ENCODE data around the gene PCK2. TPM values are rescaled to one million over a fixed set of nuclear protein-coding genes. Genes with fewer than 3 reads are reported as not detected.

The PCK2 gene
- total RNA-seq, 1 donor from 2014 or later: 18.7 TPM

Small RNA genes lying within 50 kb of the gene (microRNA-seq; reads per million reads assigned to microRNA genes)
- gene MIR7703 (ENCODE audit: borderline number of aligned reads, borderline replicate concordance): not detected

Other genes starting within 250 kb of the PCK2 start
- 21.4 TPM for gene DHRS4, start 140.5 kb upstream of the PCK2 start, total RNA-seq
- gene DHRS4L2, start 105.4 kb upstream of the PCK2 start, total RNA-seq: 16.7 TPM
- 1.2 TPM for gene CARMIL3, start 42.3 kb upstream of the PCK2 start, total RNA-seq
- gene CPNE6, start 22.7 kb upstream of the PCK2 start, total RNA-seq: not detected
- gene DCAF11, start 20.5 kb downstream of the PCK2 start, total RNA-seq: 75.6 TPM
- gene NRL, start 20.6 kb downstream of the PCK2 start, total RNA-seq: 1.2 TPM
- gene FITM1, start 36.3 kb downstream of the PCK2 start, total RNA-seq: not detected
- 118 TPM for gene PSME1, start 41.9 kb downstream of the PCK2 start, total RNA-seq
- gene EMC9, start 47.3 kb downstream of the PCK2 start, total RNA-seq: 23.8 TPM
- 131 TPM for gene PSME2, start 52.3 kb downstream of the PCK2 start, total RNA-seq
- 87.9 TPM for gene RNF31, start 53.2 kb downstream of the PCK2 start, total RNA-seq
- gene IRF9, start 67.0 kb downstream of the PCK2 start, total RNA-seq: 55.0 TPM
- gene REC8, start 77.8 kb downstream of the PCK2 start, total RNA-seq: 5.9 TPM
- 28.5 TPM for gene IPO4, start 94.5 kb downstream of the PCK2 start, total RNA-seq
- gene TM9SF1, start 101.1 kb downstream of the PCK2 start, total RNA-seq: 37.3 TPM
- 0.74 TPM for gene TSSK4, start 111.4 kb downstream of the PCK2 start, total RNA-seq
- 37.6 TPM for gene CHMP4A, start 119.2 kb downstream of the PCK2 start, total RNA-seq
- gene MDP1, start 121.8 kb downstream of the PCK2 start, total RNA-seq: 32.7 TPM
- 140 TPM for gene NEDD8, start 138.1 kb downstream of the PCK2 start, total RNA-seq
- gene GMPR2, start 138.6 kb downstream of the PCK2 start, total RNA-seq: 35.6 TPM
- 64.1 TPM for gene TINF2, start 148.3 kb downstream of the PCK2 start, total RNA-seq
- 269 TPM for gene TGM1, start 168.9 kb downstream of the PCK2 start, total RNA-seq
- gene RABGGTA, start 177.3 kb downstream of the PCK2 start, total RNA-seq: 43.5 TPM
- gene DHRS1, start 205.5 kb downstream of the PCK2 start, total RNA-seq: 84.2 TPM
- gene NOP9, start 205.5 kb downstream of the PCK2 start, total RNA-seq: 13.8 TPM
- gene CIDEB, start 213.7 kb downstream of the PCK2 start, total RNA-seq: 16.0 TPM
- 66.5 TPM for gene LTB4R2, start 215.8 kb downstream of the PCK2 start, total RNA-seq
- 35.1 TPM for gene LTB4R, start 217.2 kb downstream of the PCK2 start, total RNA-seq
- 32.7 TPM for gene ADCY4, start 240.8 kb downstream of the PCK2 start, total RNA-seq
- 10.1 TPM for gene RIPK3, start 245.7 kb downstream of the PCK2 start, total RNA-seq

All from vagina (tissue), 2 donors.